BE2C (cell line): ENCODE data around the gene ADAMTS2.

Source experiments
- DNase-seq: peaks from one replicate; pipeline ENCODE4 v3.0.0-alpha.2; 2020
- H3K27me3 ChIP-seq: fragments of 250-450 bp; sonication (Bioruptor Pico); 2 replicates; pipeline ENCODE4 v1.5.1; 2020; ENCODE audit warnings: mild to moderate bottlenecking
- H3K36me3 ChIP-seq: fragments of 250-450 bp; sonication (Bioruptor Pico); 2 replicates; pipeline ENCODE4 v1.5.1; 2020; ENCODE audit warnings: mild to moderate bottlenecking
- H3K4me1 ChIP-seq: fragments of 250-450 bp; sonication (Bioruptor Pico); 2 replicates; pipeline ENCODE4 v1.5.1; 2020
- H3K4me3 ChIP-seq: 2 replicates; pipeline ENCODE4 v1.5.1; 2011; ENCODE audit warnings: low read depth, low read length
- H3K9me3 ChIP-seq: fragments of 250-450 bp; sonication (Bioruptor Pico); 2 replicates; pipeline ENCODE4 v1.5.1; 2020
- TF ChIP-seq, protein P1 (sequence below): IDR thresholded peaks from 2 replicates; pipeline ENCODE4 v1.5.1; 2012; ENCODE audit warnings: mild to moderate bottlenecking, low read depth, low read length

ADAMTS2 gene

DNA sequence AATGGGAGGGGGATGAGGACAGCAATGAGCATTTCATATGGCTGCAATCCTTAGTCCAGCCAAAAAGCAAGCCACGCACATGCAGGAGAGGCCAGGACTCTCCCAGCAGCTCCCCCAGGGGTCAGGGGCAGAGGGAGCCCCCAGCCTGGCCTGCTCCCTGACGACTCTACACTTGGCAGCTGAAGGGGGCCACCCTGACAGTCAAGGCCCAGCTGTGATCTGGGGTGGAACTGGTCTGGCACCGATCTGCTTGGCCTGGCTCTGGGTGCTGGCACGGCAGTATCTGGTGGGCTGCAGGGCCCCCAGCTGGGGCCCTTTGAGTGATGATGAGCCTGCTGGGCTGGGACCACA lies 118.1 kb downstream of the ADAMTS2 start:
- Histone ChIP-seq H3K9me3 (no peaks in the 10 kb centered on the region; the same call in none of the 2 replicates), H3K4me3 (no peak overlapping the region), H3K36me3 (no peaks in the 10 kb centered on the region), H3K4me1 (no peaks in the 10 kb centered on the region), H3K27me3 (no peaks in the 10 kb centered on the region)
- no peak for DNase-seq
- TF ChIP-seq, protein P1, sequence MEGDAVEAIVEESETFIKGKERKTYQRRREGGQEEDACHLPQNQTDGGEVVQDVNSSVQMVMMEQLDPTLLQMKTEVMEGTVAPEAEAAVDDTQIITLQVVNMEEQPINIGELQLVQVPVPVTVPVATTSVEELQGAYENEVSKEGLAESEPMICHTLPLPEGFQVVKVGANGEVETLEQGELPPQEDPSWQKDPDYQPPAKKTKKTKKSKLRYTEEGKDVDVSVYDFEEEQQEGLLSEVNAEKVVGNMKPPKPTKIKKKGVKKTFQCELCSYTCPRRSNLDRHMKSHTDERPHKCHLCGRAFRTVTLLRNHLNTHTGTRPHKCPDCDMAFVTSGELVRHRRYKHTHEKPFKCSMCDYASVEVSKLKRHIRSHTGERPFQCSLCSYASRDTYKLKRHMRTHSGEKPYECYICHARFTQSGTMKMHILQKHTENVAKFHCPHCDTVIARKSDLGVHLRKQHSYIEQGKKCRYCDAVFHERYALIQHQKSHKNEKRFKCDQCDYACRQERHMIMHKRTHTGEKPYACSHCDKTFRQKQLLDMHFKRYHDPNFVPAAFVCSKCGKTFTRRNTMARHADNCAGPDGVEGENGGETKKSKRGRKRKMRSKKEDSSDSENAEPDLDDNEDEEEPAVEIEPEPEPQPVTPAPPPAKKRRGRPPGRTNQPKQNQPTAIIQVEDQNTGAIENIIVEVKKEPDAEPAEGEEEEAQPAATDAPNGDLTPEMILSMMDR = no peak

DNA sequence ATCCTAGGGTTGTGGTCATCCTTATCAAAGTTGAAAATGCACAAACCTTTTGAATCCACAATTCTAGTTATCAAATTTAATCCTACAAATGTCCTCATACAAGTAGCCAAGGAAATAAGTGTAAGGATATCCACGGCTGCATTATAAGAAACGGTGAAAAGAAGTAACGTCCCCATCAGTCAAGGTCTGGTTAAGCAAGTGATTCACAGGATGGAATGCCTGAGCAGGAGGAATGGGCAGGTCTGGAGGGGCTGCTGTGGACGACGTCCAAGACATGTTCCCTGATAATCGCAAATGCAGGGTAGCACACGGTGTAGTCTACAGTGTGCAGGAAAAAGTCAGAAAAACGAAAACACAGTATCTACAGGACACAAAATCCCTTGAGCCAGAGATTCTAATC lies 118.6 kb downstream of the ADAMTS2 start:
- TF ChIP-seq, protein P1 = no peak
- Histone ChIP-seq H3K36me3 (no peaks in the 10 kb centered on the region), H3K9me3 (no peaks in the 10 kb centered on the region; the same call in none of the 2 replicates), H3K27me3 (no peaks in the 10 kb centered on the region), H3K4me3 (no peak overlapping the region), H3K4me1 (no peaks in the 10 kb centered on the region)
- no peak for DNase-seq

DNA sequence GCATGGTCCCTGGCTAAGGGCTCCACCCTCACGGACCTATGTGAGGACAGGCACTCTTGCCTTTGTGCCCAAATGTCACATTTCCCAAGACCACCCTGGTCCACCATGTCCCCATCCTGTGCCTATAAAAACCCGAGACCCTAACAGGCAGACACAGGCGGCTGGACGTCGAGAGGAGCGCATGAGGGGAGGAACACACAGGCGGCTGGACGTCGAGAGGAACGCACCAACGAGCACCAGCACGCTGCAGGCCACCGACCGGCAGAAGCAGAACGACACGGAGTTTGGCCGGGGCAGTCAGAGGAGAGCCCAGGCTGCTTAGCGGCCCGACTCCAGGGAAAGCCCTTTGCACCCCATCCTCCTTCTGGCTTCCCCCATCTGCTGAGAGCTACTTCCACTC lies 119.9 kb downstream of the ADAMTS2 start:
- no peak overlapping the region for H3K4me3 ChIP-seq
- H3K36me3 ChIP-seq = no peaks in the 10 kb centered on the region
- TF ChIP-seq, protein P1 = no peak
- no peaks in the 10 kb centered on the region for H3K27me3 ChIP-seq
- no peaks in the 10 kb centered on the region; the same call in none of the 2 replicates for H3K9me3 ChIP-seq
- no peak for DNase-seq
- H3K4me1 ChIP-seq = no peaks in the 10 kb centered on the region

DNA sequence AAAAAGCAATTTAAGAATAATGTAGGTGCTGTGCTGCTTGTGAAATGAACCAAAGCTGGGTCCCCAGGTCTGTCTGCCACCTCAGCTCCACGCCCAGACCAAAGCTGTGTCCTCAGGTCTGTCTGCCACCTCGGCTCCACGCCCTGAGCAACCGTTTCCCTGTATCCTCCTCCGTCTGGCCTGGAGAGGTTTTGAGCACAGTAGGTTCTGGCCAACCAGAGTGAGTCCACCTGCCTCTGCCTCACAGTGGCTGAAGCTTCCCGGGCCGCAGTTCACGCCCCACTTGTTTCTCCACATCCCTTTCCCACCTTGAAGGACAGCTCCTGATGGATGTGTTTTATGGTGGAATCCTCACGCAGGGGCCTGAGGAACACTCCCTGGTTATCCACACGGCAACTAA lies 120.5 kb downstream of the ADAMTS2 start:
- H3K4me3 ChIP-seq = no peak overlapping the region
- no peak for DNase-seq
- no peaks in the 10 kb centered on the region; the same call in none of the 2 replicates for H3K9me3 ChIP-seq
- no peaks in the 10 kb centered on the region for H3K27me3 ChIP-seq
- H3K4me1 ChIP-seq = no peaks in the 10 kb centered on the region
- no peaks in the 10 kb centered on the region for H3K36me3 ChIP-seq
- TF ChIP-seq, protein P1 = no peak

DNA sequence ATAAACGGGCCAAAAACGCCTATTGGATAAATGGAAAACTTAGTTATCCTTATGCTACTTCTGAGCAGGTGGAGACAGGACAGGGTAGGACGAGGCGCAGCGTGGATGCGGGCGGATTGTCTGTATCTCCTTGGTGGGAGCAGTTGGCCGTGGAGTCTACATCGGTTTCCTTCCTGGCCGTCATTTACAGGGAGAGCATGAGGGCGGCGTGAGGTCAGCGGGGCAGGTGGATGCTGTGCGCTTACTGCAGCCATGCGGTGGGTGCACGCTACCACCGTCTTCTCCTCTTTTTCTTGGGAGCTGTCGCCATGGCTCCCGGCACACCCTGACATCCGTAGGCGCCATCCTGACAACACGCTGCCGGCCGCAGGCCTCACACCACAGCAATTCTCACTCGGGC lies 121.3 kb downstream of the ADAMTS2 start:
- H3K27me3 ChIP-seq = no peaks in the 10 kb centered on the region
- TF ChIP-seq, protein P1 = no peak
- no peaks in the 10 kb centered on the region for H3K4me1 ChIP-seq
- no peaks in the 10 kb centered on the region; the same call in none of the 2 replicates for H3K9me3 ChIP-seq
- H3K36me3 ChIP-seq = no peaks in the 10 kb centered on the region
- no peak overlapping the region for H3K4me3 ChIP-seq
- no peak for DNase-seq

DNA sequence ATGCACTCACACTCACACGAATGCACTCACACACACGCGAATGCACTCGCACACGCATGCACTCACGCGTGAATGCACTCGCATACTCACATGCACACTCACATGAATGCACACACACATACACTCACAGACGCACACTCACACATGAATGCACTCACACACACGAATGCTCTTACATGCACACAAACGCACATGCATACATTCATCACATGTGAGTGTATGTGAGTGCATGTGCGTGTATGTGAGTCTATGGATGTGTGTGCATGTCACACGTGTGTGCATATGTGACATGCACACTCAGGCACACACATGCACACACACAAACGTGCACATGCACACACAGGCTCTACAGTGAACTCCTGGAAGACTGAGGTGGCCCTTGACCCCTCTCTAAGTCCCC lies 121.7 kb downstream of the ADAMTS2 start:
- TF ChIP-seq, protein P1 = no peak
- no peaks in the 10 kb centered on the region for H3K4me1 ChIP-seq
- no peak for DNase-seq
- no peaks in the 10 kb centered on the region for H3K36me3 ChIP-seq
- no peaks in the 10 kb centered on the region for H3K27me3 ChIP-seq
- no peak overlapping the region for H3K4me3 ChIP-seq
- no peaks in the 10 kb centered on the region; the same call in none of the 2 replicates for H3K9me3 ChIP-seq
